T-cell (primary cell): ENCODE measurements around the gene TWIST2. TPM values are rescaled to one million over a fixed set of nuclear protein-coding genes. Genes with fewer than 3 reads are reported as not detected.

Source experiments
- ATAC-seq, 4 experiments: fragments of 200-7000 bp in 3 of 4; fragments of 150-1000 bp in 1 of 4; cut with Tn5 transposase; replicated peaks in 1 of 4; 1 replicate in 3 of 4; 2 replicates in 1 of 4; pipeline ENCODE4 v1.10.0; 2021; ENCODE audit warnings: moderate library complexity in 3 of 4, mild to moderate bottlenecking in 2 of 4, moderate number of reproducible peaks in 1 of 4
- CTCF ChIA-PET, 2 donors: fragments of 300-600 bp; sonication (Branson Sonifier 250); formaldehyde crosslinking; loops; one replicate each; lab custom pipeline; 2022; ENCODE audit warnings: antibody characterized with exemption in 2 of 2; lab: Charles Lee
- POLR2A ChIA-PET, 2 donors: fragments of 300-600 bp; sonication (Branson Sonifier 250); formaldehyde crosslinking; loops; one replicate each; lab custom pipeline; 2022; ENCODE audit warnings: antibody characterized with exemption in 2 of 2; lab: Charles Lee
- DNase-seq, 35 experiments: peaks; one replicate each; pipeline versions ENCODE4 v3.0.0 to v3.0.0-alpha.2; 2013 to 2023
- H3K27ac ChIP-seq: one replicate; pipeline ENCODE4 v1.5.1; 2013; ENCODE audit warnings: low read length
- H3K27me3 ChIP-seq, 2 experiments: replicated peaks in 1 of 2; 1 replicate in 1 of 2; 2 replicates in 1 of 2; pipeline versions ENCODE4 v1.6.1 to v1.7.0; 2013; ENCODE audit warnings: low read length in 1 of 2, mixed read lengths in 1 of 2; ENCODE audit not compliant: control insufficient read depth in 2 of 2, insufficient read depth in 2 of 2; ENCODE audit errors: extremely low read depth in 1 of 2
- H3K36me3 ChIP-seq, 2 donors: 1 replicate in 1 of 2; 2 replicates in 1 of 2; pipeline versions ENCODE4 v1.6.1 to v1.7.0; 2013; ENCODE audit warnings: low read length in 1 of 2; ENCODE audit not compliant: control insufficient read depth in 2 of 2, insufficient read depth in 1 of 2; ENCODE audit errors: extremely low read depth in 1 of 2
- H3K4me1 ChIP-seq, 2 experiments: 1 replicate in 1 of 2; 2 replicates in 1 of 2; pipeline versions ENCODE4 v1.6.1 to v1.7.0; 2013; ENCODE audit warnings: low read length in 2 of 2, mixed read lengths in 1 of 2; ENCODE audit not compliant: insufficient read depth in 2 of 2, control insufficient read depth in 1 of 2; ENCODE audit errors: extremely low read depth in 1 of 2
- H3K4me3 ChIP-seq, 2 donors: 1 replicate in 1 of 2; 2 replicates in 1 of 2; pipeline versions ENCODE4 v1.5.1 to v1.7.0; 2013; ENCODE audit warnings: mild to moderate bottlenecking in 2 of 2, low read length in 1 of 2, moderate library complexity in 1 of 2; ENCODE audit not compliant: control insufficient read depth in 1 of 2; ENCODE audit errors: extremely low read depth in 1 of 2
- H3K9me3 ChIP-seq: 2 replicates; pipeline ENCODE4 v1.7.0; 2013
- H3K27ac Mint-ChIP-seq, 2 donors: one replicate each; pipeline ENCODE4 v1.8.0; 2020 to 2021; ENCODE audit warnings: mild to moderate bottlenecking in 2 of 2, mixed read lengths in 2 of 2
- H3K27me3 Mint-ChIP-seq, 2 donors: one replicate each; pipeline ENCODE4 v1.8.0; 2021 to 2022; ENCODE audit warnings: mixed read lengths in 2 of 2
- H3K36me3 Mint-ChIP-seq: one replicate; pipeline ENCODE4 v1.8.0; 2021; ENCODE audit warnings: mixed read lengths
- H3K4me1 Mint-ChIP-seq, 3 donors: one replicate each; pipeline ENCODE4 v1.8.0; 2020 to 2022; ENCODE audit warnings: mixed read lengths in 3 of 3, mild to moderate bottlenecking in 1 of 3
- H3K4me3 Mint-ChIP-seq, 3 donors: one replicate each; pipeline ENCODE4 v1.8.0; 2020 to 2022; ENCODE audit warnings: mild to moderate bottlenecking in 3 of 3, mixed read lengths in 3 of 3, moderate library complexity in 3 of 3
- H3K9me3 Mint-ChIP-seq, 3 donors: one replicate each; pipeline ENCODE4 v1.8.0; 2020 to 2022; ENCODE audit warnings: mixed read lengths in 3 of 3
- WGBS: methylation state at CpG from one replicate; pipeline ENCODE4 v1.1.5; 2013; ENCODE audit warnings: missing lambda C conversion rate; ENCODE audit not compliant: insufficient coverage; 5-methylcytosine and 5-hydroxymethylcytosine counted together
- total RNA-seq, 35 experiments: library from RNA in 6 of 35; stranded (reverse) in 6 of 35; fragments of 120-200 nt in 1 of 35; gene quantifications; one replicate each; pipeline versions ENCODE4 v1.2.1 to v1.2.4 and lab custom pipeline; 2013 to 2026

TWIST2 gene
- total RNA-seq, 5 donors from 2014 or later (not counting 1 experiment from before 2014, with no cell fraction given) = not detected

- ATAC-seq (no peak), DNase-seq (no peak)
- H3K36me3 ChIP-seq = no peaks in the 10 kb centered on the region
- no peak overlapping the region for H3K4me3 ChIP-seq
- no peaks in the 10 kb centered on the region for H3K36me3 Mint-ChIP-seq
- POLR2A ChIA-PET = no interaction called here
- H3K9me3 Mint-ChIP-seq = no peaks in the 10 kb centered on the region
- peaks cover 23 to 42% of the 10 kb centered on the region in 2 experiments for H3K27me3 ChIP-seq
- H3K4me1 Mint-ChIP-seq = no peaks in the 10 kb centered on the region
- H3K27ac ChIP-seq = no peak overlapping the region
- no CpG with 5 or more reads among the region's 1 CpG for WGBS
- peaks cover 40% of the 10 kb centered on the region in 2 donors for H3K27me3 Mint-ChIP-seq
- no peaks in the 10 kb centered on the region for H3K9me3 ChIP-seq
- no peak overlapping the region for H3K4me3 Mint-ChIP-seq
- CTCF ChIA-PET = no interaction called here
- H3K27ac Mint-ChIP-seq = no peak overlapping the region
- peaks cover 0 to 3% of the 10 kb centered on the region in 2 experiments for H3K4me1 ChIP-seq
Measured at GRCh38 chr2:238853218-238853617, 5.3 kb downstream of the TWIST2 start.

- Mint-ChIP-seq H3K9me3 (no peaks in the 10 kb centered on the region), H3K4me1 (no peaks in the 10 kb centered on the region), H3K27ac (no peak overlapping the region), H3K4me3 (no peak overlapping the region), H3K27me3 (peaks cover 43 to 44% of the 10 kb centered on the region in 2 donors), H3K36me3 (no peaks in the 10 kb centered on the region)
- no peaks in the 10 kb centered on the region for H3K36me3 ChIP-seq
- WGBS = 79% methylated on average over 2 of the region's 9 CpGs
- no peaks in the 10 kb centered on the region for H3K9me3 ChIP-seq
- DNase-seq = no peak
- ChIA-PET POLR2A (no interaction called here), CTCF (no interaction called here)
- no peak overlapping the region for H3K27ac ChIP-seq
- no peaks in the 10 kb centered on the region for H3K4me1 ChIP-seq
- no peak for ATAC-seq
- no peak overlapping the region for H3K4me3 ChIP-seq
- H3K27me3 ChIP-seq = peaks cover 23 to 39% of the 10 kb centered on the region in 2 experiments
Measured at GRCh38 chr2:238853721-238854120, 5.8 kb downstream of the TWIST2 start.

GRCh38 chr2:238854246-238854645 is 6.4 kb downstream of the TWIST2 start:
- no peaks in the 10 kb centered on the region for H3K4me1 ChIP-seq
- ATAC-seq (no peak), DNase-seq (no peak)
- no peaks in the 10 kb centered on the region for H3K36me3 ChIP-seq
- Mint-ChIP-seq H3K4me3 (no peak overlapping the region), H3K27me3 (peaks cover 44 to 46% of the 10 kb centered on the region in 2 donors), H3K9me3 (no peaks in the 10 kb centered on the region), H3K4me1 (no peaks in the 10 kb centered on the region), H3K36me3 (no peaks in the 10 kb centered on the region), H3K27ac (no peak overlapping the region)
- H3K27me3 ChIP-seq = peaks cover 23 to 36% of the 10 kb centered on the region in 2 experiments
- WGBS = 100% methylated on average over 1 of the region's 8 CpGs
- no peak overlapping the region for H3K27ac ChIP-seq
- H3K4me3 ChIP-seq = no peak overlapping the region
- no peaks in the 10 kb centered on the region for H3K9me3 ChIP-seq
- ChIA-PET CTCF (no interaction called here), POLR2A (no interaction called here)

DNA sequence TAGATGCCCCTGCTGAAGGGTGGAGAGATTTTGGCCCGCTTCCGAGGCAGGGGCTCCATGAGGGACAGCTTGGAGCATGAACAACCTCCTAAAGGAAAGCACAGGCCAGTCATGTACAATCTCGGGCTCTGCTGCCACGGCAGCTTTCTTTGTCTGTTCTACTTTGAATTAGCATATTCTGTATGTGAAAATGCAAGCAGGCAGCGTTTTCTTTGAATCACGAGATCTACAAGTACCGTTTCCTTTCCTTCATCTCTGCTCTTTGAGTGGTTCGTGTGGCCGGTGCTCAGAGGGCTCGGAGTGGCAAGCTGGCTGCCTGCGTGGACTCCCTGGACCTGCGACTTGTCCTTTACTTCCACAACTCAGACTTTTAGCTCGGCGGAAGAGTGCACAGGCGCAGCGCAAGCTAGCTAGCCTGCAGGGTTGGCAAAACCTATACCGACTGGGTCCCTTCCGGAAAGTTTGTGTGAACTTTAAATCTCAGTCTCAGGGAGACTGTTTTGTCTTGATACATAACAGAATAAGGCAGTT is 6.9 kb downstream of the TWIST2 start:
- Histone ChIP-seq H3K27ac (no peak overlapping the region), H3K4me1 (no peaks in the 10 kb centered on the region), H3K27me3 (peaks cover 22 to 33% of the 10 kb centered on the region in 2 experiments), H3K4me3 (no peak overlapping the region), H3K9me3 (no peaks in the 10 kb centered on the region), H3K36me3 (no peaks in the 10 kb centered on the region)
- H3K4me1 Mint-ChIP-seq = no peaks in the 10 kb centered on the region
- ChIA-PET CTCF (no interaction called here), POLR2A (no interaction called here)
- no peaks in the 10 kb centered on the region for H3K9me3 Mint-ChIP-seq
- no peak overlapping the region for H3K4me3 Mint-ChIP-seq
- H3K36me3 Mint-ChIP-seq = no peaks in the 10 kb centered on the region
- ATAC-seq (no peak), DNase-seq (no peak)
- WGBS = 80% methylated on average over 7 of the region's 18 CpGs
- peaks cover 44% of the 10 kb centered on the region in 2 donors for H3K27me3 Mint-ChIP-seq
- no peak overlapping the region for H3K27ac Mint-ChIP-seq

DNA sequence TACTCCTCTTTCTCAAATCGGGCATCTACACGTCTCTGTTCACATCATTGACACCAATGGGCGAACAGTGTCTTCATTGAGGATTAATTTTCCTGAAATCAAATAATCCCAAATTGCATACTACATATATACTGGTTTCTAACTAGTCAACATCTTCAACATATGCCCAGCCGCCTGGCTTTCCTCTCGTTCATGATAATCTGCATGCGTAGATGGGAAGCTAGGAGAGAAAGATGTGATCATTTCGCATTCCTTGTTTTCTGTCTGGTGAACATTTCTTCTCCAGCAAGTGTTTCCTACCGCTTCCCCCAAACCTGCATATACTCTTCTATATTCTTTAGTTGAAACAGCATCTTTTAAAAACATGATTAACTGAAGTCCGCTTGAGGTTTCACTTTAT is 7.4 kb downstream of the TWIST2 start:
- ATAC-seq (no peak), DNase-seq (no peak)
- Mint-ChIP-seq H3K27ac (no peak overlapping the region), H3K27me3 (peaks cover 38 to 42% of the 10 kb centered on the region in 2 donors), H3K4me1 (no peaks in the 10 kb centered on the region), H3K36me3 (no peaks in the 10 kb centered on the region), H3K4me3 (no peak overlapping the region), H3K9me3 (no peaks in the 10 kb centered on the region)
- POLR2A ChIA-PET = no interaction called here
- peaks cover 18 to 38% of the 10 kb centered on the region in 2 experiments for H3K27me3 ChIP-seq
- H3K9me3 ChIP-seq = no peaks in the 10 kb centered on the region
- H3K36me3 ChIP-seq = no peaks in the 10 kb centered on the region
- H3K4me3 ChIP-seq = no peak overlapping the region
- H3K27ac ChIP-seq = no peak overlapping the region
- H3K4me1 ChIP-seq = no peaks in the 10 kb centered on the region
- CTCF ChIA-PET = no interaction called here
- no CpG with 5 or more reads among the region's 9 CpGs for WGBS

- Histone ChIP-seq H3K27ac (no peak overlapping the region), H3K4me3 (no peak overlapping the region), H3K27me3 (peaks cover 11 to 40% of the 10 kb centered on the region in 2 experiments), H3K4me1 (no peaks in the 10 kb centered on the region), H3K9me3 (no peaks in the 10 kb centered on the region), H3K36me3 (no peaks in the 10 kb centered on the region)
- 67% methylated on average over 5 of the region's 12 CpGs for WGBS
- DNase-seq (no peak), ATAC-seq (no peak)
- Mint-ChIP-seq H3K36me3 (no peaks in the 10 kb centered on the region), H3K27ac (no peak overlapping the region), H3K27me3 (peaks cover 33 to 42% of the 10 kb centered on the region in 2 donors), H3K9me3 (no peaks in the 10 kb centered on the region), H3K4me1 (no peaks in the 10 kb centered on the region), H3K4me3 (no peak overlapping the region)
- CTCF ChIA-PET = no interaction called here
- POLR2A ChIA-PET = no interaction called here
Measured at GRCh38 chr2:238855891-238856580, 8.2 kb downstream of the TWIST2 start.
